Gastroesophageal sphincter (tissue), 4 donors: ENCODE results near the gene ETV4. TPM values are rescaled to one million over a fixed set of nuclear protein-coding genes. Genes with fewer than 3 reads are reported as not detected.

Experiments used
- ATAC-seq: fragments of 150-250 bp; one replicate; pipeline ENCODE4 v1.9.1; 2016; ENCODE audit warnings: mild to moderate bottlenecking, moderate library complexity
- H3K27ac ChIP-seq, 4 donors: fragments of 200-600 bp; sonication (generic) in 3 of 4; 1 replicate in 3 of 4; 2 replicates in 1 of 4; pipeline ENCODE4 v1.5.1; 2016 to 2019
- H3K27me3 ChIP-seq: fragments of 200-600 bp; sonication (generic); one replicate; pipeline ENCODE4 v1.5.1; 2019
- H3K36me3 ChIP-seq, 2 donors: fragments of 200-600 bp; sonication (generic); one replicate each; pipeline ENCODE4 v1.5.1; 2019; ENCODE audit warnings: control low read depth in 1 of 2
- H3K4me1 ChIP-seq, 3 donors: fragments of 200-600 bp; sonication (generic); 1 replicate in 2 of 3; 2 replicates in 1 of 3; pipeline ENCODE4 v1.5.1; 2016 to 2019; ENCODE audit warnings: control low read depth in 2 of 3
- H3K4me3 ChIP-seq, 2 donors: fragments of 200-600 bp; sonication (generic); one replicate each; pipeline ENCODE4 v1.5.1; 2019; ENCODE audit warnings: mild to moderate bottlenecking in 1 of 2, moderate library complexity in 1 of 2
- H3K9me3 ChIP-seq, 3 donors: fragments of 200-600 bp; sonication (generic); one replicate each; pipeline ENCODE4 v1.5.1; 2017 to 2019; ENCODE audit warnings: control low read depth in 2 of 3
- EP300 ChIP-seq: sonication (generic); formaldehyde crosslinking; IDR thresholded peaks from one replicate; pipeline ENCODE4 v1.6.1; 2017; ENCODE audit warnings: antibody characterized with exemption, mild to moderate bottlenecking
- POLR2A ChIP-seq, 2 donors: fragments of 450-650 bp; IDR thresholded peaks; one replicate each; pipeline ENCODE4 v1.6.1; 2017; ENCODE audit warnings: antibody characterized with exemption in 2 of 2, mild to moderate bottlenecking in 2 of 2, moderate library complexity in 1 of 2
- POLR2AphosphoS5 ChIP-seq: sonication (generic); formaldehyde crosslinking; IDR thresholded peaks from one replicate; pipeline ENCODE4 v1.6.1; 2017; ENCODE audit warnings: antibody characterized with exemption
- WGBS, 2 donors: methylation state at CpG; one replicate each; pipeline ENCODE4 v1.1.5; 2018; ENCODE audit warnings: low coverage in 1 of 2; 5-methylcytosine and 5-hydroxymethylcytosine counted together
- total RNA-seq, 4 donors: library from RNA; depleted of rRNA; stranded (reverse); fragments of >200 nt; gene quantifications; one replicate each; pipeline ENCODE4 v1.1.0, GENCODE V29; 2016
- TF ChIP-seq, protein P1 (sequence below), 4 experiments: fragments of 200-600 bp in 2 of 4; fragments of 450-650 bp in 2 of 4; sonication (generic) in 1 of 4; IDR thresholded peaks; one replicate each; pipeline ENCODE4 v1.5.1; 2017 to 2019; ENCODE audit warnings: antibody characterized with exemption in 4 of 4, mild to moderate bottlenecking in 2 of 4, moderate library complexity in 2 of 4

The ETV4 gene
- total RNA-seq, 4 donors from 2014 or later = 0.67 to 2.6 (median 0.96) TPM; not detected in 1

DNA sequence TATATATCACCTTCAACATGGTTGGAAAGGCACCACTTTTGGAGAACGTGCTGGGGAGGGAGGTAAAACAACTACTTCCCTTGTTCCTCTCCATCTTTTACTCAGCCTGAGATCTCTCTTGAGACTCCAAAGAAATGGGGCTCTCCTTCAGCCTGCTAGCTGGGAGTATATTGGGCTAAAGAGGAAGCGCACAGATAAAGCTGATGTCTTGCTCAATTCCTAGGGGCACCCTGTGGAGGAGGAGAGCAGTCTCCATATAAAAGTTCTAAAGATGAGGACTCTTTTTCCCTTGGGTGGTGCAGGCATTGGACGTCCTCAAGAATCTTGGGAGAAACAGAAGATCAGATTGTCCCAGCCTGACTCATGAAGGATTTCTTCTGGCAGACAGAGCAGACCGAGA, 4.6 kb upstream of the ETV4 start:
- TF ChIP-seq POLR2AphosphoS5 = no peak
- no peak for TF ChIP-seq EP300
- TF ChIP-seq, protein P1, sequence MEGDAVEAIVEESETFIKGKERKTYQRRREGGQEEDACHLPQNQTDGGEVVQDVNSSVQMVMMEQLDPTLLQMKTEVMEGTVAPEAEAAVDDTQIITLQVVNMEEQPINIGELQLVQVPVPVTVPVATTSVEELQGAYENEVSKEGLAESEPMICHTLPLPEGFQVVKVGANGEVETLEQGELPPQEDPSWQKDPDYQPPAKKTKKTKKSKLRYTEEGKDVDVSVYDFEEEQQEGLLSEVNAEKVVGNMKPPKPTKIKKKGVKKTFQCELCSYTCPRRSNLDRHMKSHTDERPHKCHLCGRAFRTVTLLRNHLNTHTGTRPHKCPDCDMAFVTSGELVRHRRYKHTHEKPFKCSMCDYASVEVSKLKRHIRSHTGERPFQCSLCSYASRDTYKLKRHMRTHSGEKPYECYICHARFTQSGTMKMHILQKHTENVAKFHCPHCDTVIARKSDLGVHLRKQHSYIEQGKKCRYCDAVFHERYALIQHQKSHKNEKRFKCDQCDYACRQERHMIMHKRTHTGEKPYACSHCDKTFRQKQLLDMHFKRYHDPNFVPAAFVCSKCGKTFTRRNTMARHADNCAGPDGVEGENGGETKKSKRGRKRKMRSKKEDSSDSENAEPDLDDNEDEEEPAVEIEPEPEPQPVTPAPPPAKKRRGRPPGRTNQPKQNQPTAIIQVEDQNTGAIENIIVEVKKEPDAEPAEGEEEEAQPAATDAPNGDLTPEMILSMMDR (IDR thresholded peaks at IDR 0.05) = no peak
- no peak for TF ChIP-seq POLR2A (IDR thresholded peaks at IDR 0.05)
- 80 to 90% methylated on average over 1 to 2 of the region's 4 CpGs for WGBS, 2 donors
- no peak overlapping the region for H3K27ac ChIP-seq
- H3K9me3 ChIP-seq = no peaks in the 10 kb centered on the region
- peaks cover 0 to 19% (median 5%) of the 10 kb centered on the region in 3 donors for H3K4me1 ChIP-seq
- no peak for ATAC-seq
- H3K27me3 ChIP-seq = peaks cover 36% of the 10 kb centered on the region
- H3K4me3 ChIP-seq = no peak overlapping the region
- no peaks in the 10 kb centered on the region for H3K36me3 ChIP-seq

DNA sequence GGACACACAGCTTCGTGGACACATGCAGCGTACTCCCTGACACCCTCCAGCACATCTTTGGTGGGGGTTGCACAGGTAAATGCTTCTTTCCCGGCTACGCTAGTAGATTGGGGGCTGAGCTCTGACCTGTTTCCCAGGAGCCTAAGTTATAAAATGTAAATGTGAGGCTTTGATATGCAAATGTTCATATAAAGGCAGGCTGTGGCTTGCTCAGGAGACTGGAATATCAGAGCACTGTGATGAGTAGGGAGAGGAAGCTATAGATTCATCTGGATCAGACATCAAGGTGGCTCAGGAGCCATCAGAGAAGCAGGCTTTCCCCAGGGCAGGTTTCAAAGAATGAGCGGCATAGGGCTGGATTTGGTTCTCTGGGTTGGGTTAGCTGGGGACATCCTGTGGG, 3.4 kb upstream of the ETV4 start:
- ATAC-seq = no peak
- 94% methylated on average over 3 of the region's 5 CpGs; no CpG with 5 or more reads in 1 of the 2 donors for WGBS, 2 donors
- no peaks in the 10 kb centered on the region for H3K36me3 ChIP-seq
- no peak overlapping the region for H3K4me3 ChIP-seq
- peaks cover 0 to 32% (median 12%) of the 10 kb centered on the region in 3 donors for H3K4me1 ChIP-seq
- no peaks in the 10 kb centered on the region for H3K9me3 ChIP-seq
- no peak overlapping the region for H3K27ac ChIP-seq
- peaks cover 49% of the 10 kb centered on the region for H3K27me3 ChIP-seq
- TF ChIP-seq EP300 (no peak), POLR2A (IDR thresholded peaks at IDR 0.05) (no peak), POLR2AphosphoS5 (no peak)
- TF ChIP-seq, protein P1 (IDR thresholded peaks at IDR 0.05) = no peak

DNA sequence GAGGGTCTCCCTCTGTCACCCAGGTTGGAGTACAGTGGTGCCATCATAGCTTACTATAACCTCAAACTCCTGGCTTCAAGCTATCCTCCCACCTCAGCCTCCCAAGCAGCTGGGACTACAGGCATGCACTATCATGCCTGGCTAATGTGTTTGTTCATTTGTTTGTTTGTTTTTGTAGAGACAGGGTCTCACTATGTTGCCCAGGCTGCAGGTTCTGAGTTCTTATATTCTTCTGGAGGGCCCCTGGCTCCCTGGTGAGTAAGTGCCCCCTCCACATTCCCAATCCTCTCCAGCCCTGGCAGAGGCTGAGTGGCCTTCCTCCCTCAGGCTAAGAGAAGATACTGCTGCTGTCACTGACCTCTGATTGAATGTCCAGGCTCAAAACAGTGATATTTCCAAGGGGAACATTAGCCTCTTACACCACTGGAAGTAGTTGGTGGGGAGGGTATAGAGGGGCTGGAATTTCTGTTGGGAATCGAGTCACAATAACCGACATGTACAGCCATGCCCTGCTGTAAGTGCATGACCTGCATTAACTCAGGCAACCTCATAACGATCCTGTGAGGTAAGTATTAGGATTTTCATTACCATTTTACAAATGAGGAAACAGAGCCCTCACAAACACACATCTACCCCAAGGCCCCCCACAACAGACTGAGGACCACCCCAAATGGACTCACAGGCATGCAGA, 2.7 kb upstream of the ETV4 start:
- Histone ChIP-seq H3K27me3 (peaks cover 55% of the 10 kb centered on the region), H3K36me3 (no peaks in the 10 kb centered on the region), H3K9me3 (no peaks in the 10 kb centered on the region), H3K27ac (no peak overlapping the region), H3K4me1 (peaks cover 0 to 34% (median 12%) of the 10 kb centered on the region in 3 donors), H3K4me3 (no peak overlapping the region)
- TF ChIP-seq EP300 (no peak), POLR2A (IDR thresholded peaks at IDR 0.05) (no peak), POLR2AphosphoS5 (no peak)
- TF ChIP-seq, protein P1 (IDR thresholded peaks at IDR 0.05) = no peak
- WGBS, 2 donors = 92% methylated on average over 2 of the region's 3 CpGs; no CpG with 5 or more reads in 1 of the 2 donors
- ATAC-seq = no peak

DNA sequence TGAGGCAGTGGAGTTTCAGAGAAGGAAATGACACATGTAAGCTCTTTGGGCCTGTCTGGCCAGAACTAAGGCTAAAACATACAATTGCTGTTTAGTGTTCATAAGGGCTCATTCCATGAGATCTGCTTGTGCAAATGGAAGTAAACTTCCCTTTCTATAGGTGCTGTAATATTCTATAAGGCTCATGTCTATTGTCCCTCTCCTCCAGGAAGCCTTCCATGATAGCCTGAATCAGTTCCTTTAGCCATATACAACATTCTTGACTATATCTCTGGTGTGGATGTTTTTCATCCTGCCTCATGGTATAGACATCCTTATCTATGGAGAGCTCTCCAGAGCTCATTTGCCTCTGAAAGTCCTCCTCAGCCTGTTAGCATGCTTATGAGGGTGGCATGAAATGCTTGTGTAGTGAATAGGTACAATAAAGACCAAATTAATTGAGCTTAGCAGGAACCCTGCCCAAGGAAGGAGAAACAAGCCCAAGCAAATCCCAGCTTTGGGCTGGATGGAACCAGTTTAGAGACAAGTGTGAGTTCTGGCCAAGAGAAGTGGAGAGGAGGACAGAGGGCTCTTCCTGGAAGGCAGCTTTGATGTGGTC, 1.6 kb upstream of the ETV4 start:
- no peak overlapping the region for H3K4me3 ChIP-seq
- ATAC-seq = no peak
- no peaks in the 10 kb centered on the region for H3K9me3 ChIP-seq
- H3K27ac ChIP-seq = no peak overlapping the region
- H3K4me1 ChIP-seq = peaks cover 0 to 34% (median 12%) of the 10 kb centered on the region in 3 donors
- H3K27me3 ChIP-seq = peaks cover 66% of the 10 kb centered on the region
- TF ChIP-seq, protein P1 (IDR thresholded peaks at IDR 0.05) = no peak
- no peak for TF ChIP-seq POLR2A (IDR thresholded peaks at IDR 0.05)
- TF ChIP-seq POLR2AphosphoS5 = no peak
- no peak for TF ChIP-seq EP300
- no peaks in the 10 kb centered on the region for H3K36me3 ChIP-seq

GRCh38 chr17:43547189-43547550, 1.0 kb upstream of the ETV4 start:
- H3K4me3 ChIP-seq = no peak overlapping the region
- no peak for TF ChIP-seq POLR2A (IDR thresholded peaks at IDR 0.05)
- TF ChIP-seq EP300 = no peak
- no peak for TF ChIP-seq POLR2AphosphoS5
- TF ChIP-seq, protein P1 (IDR thresholded peaks at IDR 0.05) = no peak
- no peaks in the 10 kb centered on the region for H3K36me3 ChIP-seq
- peaks cover 72% of the 10 kb centered on the region for H3K27me3 ChIP-seq
- peaks cover 0 to 32% (median 12%) of the 10 kb centered on the region in 3 donors for H3K4me1 ChIP-seq
- WGBS, 2 donors = 33 to 48% methylated on average over 1 to 2 of the region's 2 CpGs
- no peaks in the 10 kb centered on the region for H3K9me3 ChIP-seq
- H3K27ac ChIP-seq = no peak overlapping the region
- ATAC-seq = no peak
